Measurements from ENCODE around the gene CD19. TPM values are rescaled to one million over a fixed set of nuclear protein-coding genes. Genes with fewer than 3 reads are reported as not detected.

CD19 gene
- total and polyA plus RNA-seq, 10 of the 15 experiments (the other 5 are each of a cell fraction or from before 2014, with no cell fraction given): 1.2 to 125 (median 77.2) TPM

- peak overlapping the region; percentile 56 for H3K27ac ChIP-seq (ENCODE audit: control insufficient read depth, insufficient read depth)
- no peaks in the 10 kb centered on the region for H3K9me3 ChIP-seq (replicated peaks; ENCODE audit: control insufficient read depth, insufficient read depth, low read length)
- ChIA-PET SMC1A (ENCODE audit: uncharacterized antibody, unreplicated experiment) (interaction anchor here (0.9 to 2.0 kb wide), 10 partner anchors 10 to 152 kb away, joined by 3 to 6 read pairs (median 3); partner anchors contain the start of genes CD19 and NFATC2IP), POLR2A (interaction anchor here (0.5 to 1.4 kb wide), 8 partner anchors 11 to 116 kb away, joined by 3 to 8 read pairs (median 3); partner anchors contain the start of genes LAT and NFATC2IP), RAD21 (ENCODE audit: unreplicated experiment) (interaction anchor here (0.8 to 1.9 kb wide), 5 partner anchors 11 to 101 kb away, joined by 3 to 10 read pairs (median 6); partner anchors contain the start of gene LAT), CTCF (interaction anchor here (0.7 to 2.5 kb wide), 14 partner anchors 9 to 1085 kb away, joined by 3 to 12 read pairs (median 4); no protein-coding TSS in a partner anchor)
- TSS peak; percentile 99 for BruUV-seq (replicated peaks)
- FAIRE-seq: no peak
- intact Hi-C loops (cut with micrococcal nuclease; ENCODE audit: unreplicated experiment) (no loop called here), in situ Hi-C loops (cut with MboI) (no loop called here)
- DNase-seq (ENCODE audit: low read depth, low spot score): no peak
- H3K4me2 ChIP-seq (ENCODE audit: control insufficient read depth, insufficient read depth): peak overlapping the region; percentile 96
- H4K20me1 ChIP-seq (ENCODE audit: control insufficient read depth, insufficient read depth): no peaks in the 10 kb centered on the region
- no peaks in the 10 kb centered on the region for H3K27me3 ChIP-seq (replicated peaks in 1 of 2; ENCODE audit: control insufficient read depth in 2 of 2, insufficient read depth in 2 of 2, low read length in 1 of 2)
- ATAC-seq: peak; percentile 46
- TF ChIP-seq IKZF2 (IDR thresholded peaks at IDR 0.05) (peak in 1 of 2 experiments; percentile 70; a peak in 3 of 4 replicates), CBX5 (IDR thresholded peaks at IDR 0.05; ENCODE audit: low read depth) (no peak), EED (IDR thresholded peaks at IDR 0.05; ENCODE audit: low read depth) (peak; percentile 58), RAD21 (IDR thresholded peaks at IDR 0.05; ENCODE audit: insufficient read depth, low read depth, low read length) (peak; percentile 61), SMC3 (IDR thresholded peaks at IDR 0.05; ENCODE audit: borderline replicate concordance, low read length) (peak; percentile 37; the same call in 1 of the 2 replicates), TAF1 (IDR thresholded peaks at IDR 0.05; ENCODE audit: borderline replicate concordance, low read depth, low read length) (no peak), CTCF (IDR thresholded peaks at IDR 0.05 in 2 of 3, conservative IDR thresholded peaks at IDR 0.05 in 1 of 3; ENCODE audit: control insufficient read depth in 2 of 3, extremely low read depth in 1 of 3, insufficient read depth in 1 of 3, low read depth in 3 of 3, low read length in 3 of 3) (peak; percentile 48 to 56 (median 50)), HDAC2 (IDR thresholded peaks at IDR 0.05) (no peak), BMI1 (IDR thresholded peaks at IDR 0.05; ENCODE audit: borderline replicate concordance) (no peak), SUPT20H (IDR thresholded peaks at IDR 0.05; ENCODE audit: borderline replicate concordance, control insufficient read depth, low read depth, low read length) (no peak)
- H3K79me2 ChIP-seq (ENCODE audit: control insufficient read depth, insufficient read depth, low read length): peaks cover 8% of the 10 kb centered on the region
- H3K4me3 ChIP-seq: peak overlapping the region; percentile 92
- peak overlapping the region; percentile 87 for H2AFZ ChIP-seq (ENCODE audit: control insufficient read depth, low read depth, low read length)
- peak overlapping the region; percentile 87 for H3K9ac ChIP-seq (ENCODE audit: control insufficient read depth, insufficient read depth, low read length)
- 1% methylated on average over 17 of the region's 17 CpGs for WGBS (ENCODE audit: insufficient coverage, insufficient replicate concordance, low lambda C conversion rate, missing lambda C conversion rate)
- H3K36me3 ChIP-seq (ENCODE audit: control insufficient read depth in 2 of 2, insufficient read depth in 2 of 2, low read length in 1 of 2): no peaks in the 10 kb centered on the region; a peak in 1 of 4 replicates
- H3K4me1 ChIP-seq (ENCODE audit: control insufficient read depth, insufficient read depth, low read length): peaks cover 4% of the 10 kb centered on the region
These were observed 42.3 kb downstream of the CD19 start for GRCh38 chr16:28974007-28974436.

Measured in GM12878 (cell line).